ENCODE measurements around the gene GMCL2.

Gene GMCL2

GRCh38 chr5:178145965-178146820, 41.0 kb downstream of the GMCL2 start:
- TF ChIP-seq CTCF (IDR thresholded peaks at IDR 0.05; ENCODE audit: low read depth, low read length, missing control alignments): peak; percentile 90
- in situ Hi-C loops (cut with HindIII; ENCODE audit: low pct_ligation_motif_present, low sequenced_read_pairs): no loop called here
- peak; percentile 47 for DNase-seq
- Histone ChIP-seq H3K36me3 (replicated peaks) (peaks cover 59% of the 10 kb centered on the region), H3K27ac (no peak overlapping the region), H3K4me3 (ENCODE audit: low read depth, low read length) (no peak overlapping the region), H3K27me3 (replicated peaks) (no peaks in the 10 kb centered on the region)

- Histone ChIP-seq H3K4me3 (ENCODE audit: low read depth, low read length) (no peak overlapping the region), H3K36me3 (replicated peaks) (peaks cover 42% of the 10 kb centered on the region), H3K27ac (no peak overlapping the region), H3K27me3 (replicated peaks) (no peaks in the 10 kb centered on the region)
- no peak for DNase-seq
- in situ Hi-C loops (cut with HindIII; ENCODE audit: low pct_ligation_motif_present, low sequenced_read_pairs): no loop called here
- no peak for TF ChIP-seq CTCF (IDR thresholded peaks at IDR 0.05; ENCODE audit: low read depth, low read length, missing control alignments)
These were observed 43.3 kb downstream of the GMCL2 start for GRCh38 chr5:178143901-178144300.

- H3K36me3 ChIP-seq (replicated peaks): peaks cover 42% of the 10 kb centered on the region
- DNase-seq: no peak
- H3K27ac ChIP-seq: no peak overlapping the region
- no peaks in the 10 kb centered on the region for H3K27me3 ChIP-seq (replicated peaks)
- in situ Hi-C loops (cut with HindIII; ENCODE audit: low pct_ligation_motif_present, low sequenced_read_pairs): no loop called here
- no peak overlapping the region for H3K4me3 ChIP-seq (ENCODE audit: low read depth, low read length)
- no peak for TF ChIP-seq CTCF (IDR thresholded peaks at IDR 0.05; ENCODE audit: low read depth, low read length, missing control alignments)
These were observed 43.9 kb downstream of the GMCL2 start for GRCh38 chr5:178143246-178143645.

- Histone ChIP-seq H3K4me3 (ENCODE audit: low read depth, low read length) (no peak overlapping the region), H3K27me3 (replicated peaks) (no peaks in the 10 kb centered on the region), H3K36me3 (replicated peaks) (peaks cover 36% of the 10 kb centered on the region), H3K27ac (no peak overlapping the region)
- in situ Hi-C loops (cut with HindIII; ENCODE audit: low pct_ligation_motif_present, low sequenced_read_pairs): no loop called here
- DNase-seq: no peak
- no peak for TF ChIP-seq CTCF (IDR thresholded peaks at IDR 0.05; ENCODE audit: low read depth, low read length, missing control alignments)
These were observed 44.5 kb downstream of the GMCL2 start for GRCh38 chr5:178142642-178143041.

- in situ Hi-C loops (cut with HindIII; ENCODE audit: low pct_ligation_motif_present, low sequenced_read_pairs): no loop called here
- peaks cover 25% of the 10 kb centered on the region for H3K36me3 ChIP-seq (replicated peaks)
- DNase-seq: no peak
- H3K27me3 ChIP-seq (replicated peaks): no peaks in the 10 kb centered on the region
- no peak for TF ChIP-seq CTCF (IDR thresholded peaks at IDR 0.05; ENCODE audit: low read depth, low read length, missing control alignments)
- H3K4me3 ChIP-seq (ENCODE audit: low read depth, low read length): no peak overlapping the region
- H3K27ac ChIP-seq: no peak overlapping the region
These were observed 45.6 kb downstream of the GMCL2 start for GRCh38 chr5:178141550-178141949.

GRCh38 chr5:178137991-178138390, 49.2 kb downstream of the GMCL2 start:
- no peak for DNase-seq
- Histone ChIP-seq H3K36me3 (replicated peaks) (peaks cover 4% of the 10 kb centered on the region), H3K27ac (no peak overlapping the region), H3K4me3 (ENCODE audit: low read depth, low read length) (no peak overlapping the region), H3K27me3 (replicated peaks) (no peaks in the 10 kb centered on the region)
- in situ Hi-C loops (cut with HindIII; ENCODE audit: low pct_ligation_motif_present, low sequenced_read_pairs): no loop called here
- TF ChIP-seq CTCF (IDR thresholded peaks at IDR 0.05; ENCODE audit: low read depth, low read length, missing control alignments): no peak

Data from brain microvascular endothelial cell (primary cell).